HCT116 (cell line): Measurements from ENCODE around the gene USP24. TPM values are rescaled to one million over a fixed set of nuclear protein-coding genes. Genes with fewer than 3 reads are reported as not detected.

Source experiments
- ATAC-seq: fragments of 200-7000 bp; cut with Tn5 transposase; 2 replicates; pipeline ENCODE4 v1.9.1; 2020; ENCODE audit warnings: mild to moderate bottlenecking, moderate library complexity
- BruUV-seq: library from RNA; stranded (reverse); fragments of 400-500 nt; replicated peaks from 2 replicates; lab custom pipeline; 2021; lab: Mats Ljungman, UMichigan
- CTCF ChIA-PET: fragments of 300-600 bp; sonication (Branson Sonifier 250); formaldehyde crosslinking; loops from one replicate; lab custom pipeline; 2021; ENCODE audit warnings: antibody characterized with exemption; lab: Charles Lee
- POLR2A ChIA-PET: fragments of 300-600, 350-600 bp; sonication (Branson Sonifier 250); formaldehyde crosslinking; loops from one replicate; lab custom pipeline; 2021; ENCODE audit warnings: antibody characterized with exemption; lab: Charles Lee
- RAD21 ChIA-PET, 2 experiments: fragments of 300-600 bp; sonication (Branson Sonifier 250); formaldehyde crosslinking; loops; one replicate each; lab custom pipeline; 2023; ENCODE audit warnings: low total read pairs in 2 of 2; ENCODE audit not compliant: uncharacterized antibody in 2 of 2, unreplicated experiment in 2 of 2, low non-redundant PET in 1 of 2; lab: Charles Lee
- DNase-seq: peaks from one replicate; pipeline ENCODE4 v3.0.0-alpha.2; 2010; ENCODE audit warnings: low read depth, low spot score
- H2AFZ ChIP-seq: fragments of 200-600 bp; shearing (Covaris generic), sonication (generic); 2 replicates; pipeline ENCODE4 v1.6.1; 2017; ENCODE audit warnings: low read depth, mixed run types, mixed read lengths, antibody characterized with exemption, low read length; ENCODE audit not compliant: poor library complexity, severe bottlenecking
- H3K27ac ChIP-seq: 2 replicates; pipeline ENCODE4 v1.5.1; 2012; ENCODE audit warnings: low read depth, low read length
- H3K27me3 ChIP-seq: fragments of 200-600 bp; sonication (generic); 2 replicates; pipeline ENCODE4 v1.6.1; 2016; ENCODE audit warnings: mixed run types, low read length, mixed read lengths; ENCODE audit not compliant: insufficient read depth
- H3K36me3 ChIP-seq, 2 experiments: fragments of 200-500 bp in 1 of 2; fragments of 200-600 bp in 1 of 2; sonication (Bioruptor generic) in 1 of 2; sonication (generic) in 1 of 2; 2 replicates each; pipeline versions ENCODE4 v1.5.1 to v1.6.1; 2014 to 2016; ENCODE audit warnings: low read length in 2 of 2, inconsistent platforms in 1 of 2, mixed read lengths in 1 of 2, mixed run types in 1 of 2; ENCODE audit not compliant: insufficient read depth in 2 of 2, control insufficient read depth in 1 of 2
- H3K4me1 ChIP-seq, 2 experiments: fragments of 200-600 bp in 1 of 2; sonication (generic) in 1 of 2; 2 replicates each; pipeline versions ENCODE4 v1.5.1 to v1.6.1; 2012 to 2017; ENCODE audit warnings: low read length in 2 of 2, inconsistent platforms in 1 of 2, mild to moderate bottlenecking in 1 of 2, mixed read lengths in 1 of 2, mixed run types in 1 of 2, moderate library complexity in 1 of 2; ENCODE audit not compliant: insufficient read depth in 2 of 2, control insufficient read depth in 1 of 2
- H3K4me2 ChIP-seq: fragments of 200-600 bp; sonication (generic); 2 replicates; pipeline ENCODE4 v1.6.1; 2017; ENCODE audit warnings: mixed run types, low read length, mixed read lengths
- H3K4me3 ChIP-seq, 2 experiments: fragments of 200-600 bp in 1 of 2; sonication (generic) in 1 of 2; replicated peaks in 1 of 2; 2 replicates each; pipeline ENCODE4 v1.5.1; 2011 to 2016; ENCODE audit warnings: low read length in 2 of 2, control low read depth in 1 of 2, low read depth in 1 of 2, mild to moderate bottlenecking in 1 of 2, mixed read lengths in 1 of 2, mixed run types in 1 of 2
- H3K79me2 ChIP-seq: fragments of 200-600 bp; sonication (generic); 2 replicates; pipeline ENCODE4 v1.6.1; 2017; ENCODE audit warnings: mild to moderate bottlenecking, mixed run types, low read length, moderate library complexity, mixed read lengths; ENCODE audit not compliant: insufficient read depth
- H3K9ac ChIP-seq: fragments of 200-600 bp; sonication (generic); 2 replicates; pipeline ENCODE4 v1.6.1; 2016; ENCODE audit warnings: low read length, mixed read lengths
- H3K9me2 ChIP-seq: fragments of 200-600 bp; sonication (generic), shearing (Covaris generic); 2 replicates; pipeline ENCODE4 v1.6.1; 2017; ENCODE audit warnings: mixed run types, mild to moderate bottlenecking, moderate library complexity; ENCODE audit not compliant: insufficient read depth
- H3K9me3 ChIP-seq, 2 experiments: fragments of 200-500 bp in 1 of 2; fragments of 200-600 bp in 1 of 2; sonication (Bioruptor generic) in 1 of 2; sonication (generic) in 1 of 2; 2 replicates each; pipeline ENCODE4 v1.6.1; 2014 to 2017; ENCODE audit warnings: low read length in 2 of 2, mixed read lengths in 2 of 2, inconsistent platforms in 1 of 2, low read depth in 1 of 2, mild to moderate bottlenecking in 1 of 2, mixed run types in 1 of 2, moderate library complexity in 1 of 2; ENCODE audit not compliant: control insufficient read depth in 1 of 2, insufficient read depth in 1 of 2
- H4K20me1 ChIP-seq: fragments of 200-600 bp; sonication (generic), shearing (Covaris generic); 2 replicates; pipeline ENCODE4 v1.6.1; 2017; ENCODE audit warnings: mixed run types, mild to moderate bottlenecking, moderate library complexity; ENCODE audit not compliant: insufficient read depth
- CBX3 ChIP-seq: IDR thresholded peaks from 2 replicates; pipeline ENCODE4 v1.6.1; 2012; ENCODE audit warnings: low read depth
- CEBPB ChIP-seq: IDR thresholded peaks from 2 replicates; pipeline ENCODE4 v1.6.1; 2012; ENCODE audit warnings: low read depth
- CTCF ChIP-seq, 3 experiments: fragments of 200-600 bp in 1 of 3; sonication (generic) in 1 of 3; IDR thresholded peaks in 2 of 3; conservative IDR thresholded peaks in 1 of 3; 2 replicates each; pipeline ENCODE4 v1.5.1; 2012 to 2017; ENCODE audit warnings: low read depth in 2 of 3, low read length in 2 of 3, antibody characterized with exemption in 1 of 3, borderline replicate concordance in 1 of 3, control low read depth in 1 of 3, mild to moderate bottlenecking in 1 of 3, mixed read lengths in 1 of 3, mixed run types in 1 of 3, moderate library complexity in 1 of 3; ENCODE audit not compliant: insufficient read depth in 1 of 3
- EGR1 ChIP-seq: IDR thresholded peaks from 2 replicates; pipeline ENCODE4 v1.6.1; 2012; ENCODE audit warnings: low read depth
- EZH2 ChIP-seq: fragments of 200-600 bp; sonication (generic); IDR thresholded peaks from 2 replicates; pipeline ENCODE4 v1.6.1; 2017; ENCODE audit warnings: antibody characterized with exemption, mixed run types
- EZH2phosphoT487 ChIP-seq: fragments of 200-600 bp; IDR thresholded peaks from 2 replicates; pipeline ENCODE4 v1.6.1; 2018; ENCODE audit warnings: antibody characterized with exemption, borderline replicate concordance
- TCF7L2 ChIP-seq: IDR thresholded peaks from 2 replicates; pipeline ENCODE4 v1.7.0; 2011; ENCODE audit warnings: borderline replicate concordance, inconsistent platforms; ENCODE audit not compliant: insufficient read depth, insufficient read length; ENCODE audit errors: extremely low read depth
- intact Hi-C: fragments of 100-400 bp; cut with micrococcal nuclease; formaldehyde crosslinking; loops from 2 replicates; pipeline ENCODE4 v1.10.0; 2022
- total RNA-seq: library from RNA; stranded (reverse); gene quantifications from one replicate; pipeline ENCODE4 v1.2.1, GENCODE V29; 2021; ENCODE audit not compliant: unreplicated experiment

Gene USP24
- total RNA-seq, 1 experiment from 2014 or later = 34.2 TPM

GRCh38 chr1:55153031-55153430, 62.1 kb downstream of the USP24 start:
- Histone ChIP-seq H3K27ac (no peak overlapping the region), H3K27me3 (no peaks in the 10 kb centered on the region), H3K36me3 (peaks cover 10 to 18% of the 10 kb centered on the region in 2 experiments; a peak in 2 of 4 replicates), H3K9me3 (no peaks in the 10 kb centered on the region), H4K20me1 (no peaks in the 10 kb centered on the region), H3K9ac (no peak overlapping the region), H3K79me2 (no peaks in the 10 kb centered on the region), H3K4me3 (no peak overlapping the region), H3K9me2 (no peaks in the 10 kb centered on the region), H2AFZ (no peak overlapping the region), H3K4me2 (no peak overlapping the region), H3K4me1 (no peaks in the 10 kb centered on the region)
- DNase-seq = no peak
- CTCF ChIA-PET = interaction anchor here (3.8 kb wide), 1 partner anchor 10 kb away, joined by 20 read pairs; no protein-coding TSS in a partner anchor
- RAD21 ChIA-PET = no interaction called here
- intact Hi-C loops = no loop called here
- TF ChIP-seq TCF7L2 = no peak
- no peak for TF ChIP-seq CTCF (IDR thresholded peaks at IDR 0.05 in 2 of 3, conservative IDR thresholded peaks at IDR 0.05 in 1 of 3; ENCODE audit: borderline replicate concordance in 1 of 3, insufficient read depth in 1 of 3, low read depth in 2 of 3, low read length in 2 of 3)
- TF ChIP-seq EZH2phosphoT487 = no peak
- TF ChIP-seq CBX3 = no peak
- no peak for TF ChIP-seq EZH2
- TF ChIP-seq CEBPB = no peak
- no peak for TF ChIP-seq EGR1
- no TSS peak for BruUV-seq
- POLR2A ChIA-PET = no interaction called here
- ATAC-seq = no peak
